Osteoblast (primary cell): Measurements from ENCODE around the gene KLHL3. TPM values are rescaled to one million over a fixed set of nuclear protein-coding genes. Genes with fewer than 3 reads are reported as not detected.

Experiments
- DNase-seq: peaks from one replicate; pipeline ENCODE4 v3.0.0; 2011; ENCODE audit warnings: low spot score, mixed read lengths; ENCODE audit not compliant: insufficient read length; ENCODE audit errors: missing footprints
- H2AFZ ChIP-seq: 2 replicates; pipeline ENCODE4 v1.6.0; 2011; ENCODE audit warnings: mild to moderate bottlenecking, low read length
- H3K27ac ChIP-seq: 2 replicates; pipeline ENCODE4 v1.5.1; 2011; ENCODE audit warnings: mild to moderate bottlenecking, low read depth, low read length, moderate library complexity
- H3K27me3 ChIP-seq: 2 replicates; pipeline ENCODE4 v1.6.0; 2012; ENCODE audit warnings: mild to moderate bottlenecking, control low read depth, inconsistent platforms, low read length, moderate library complexity; ENCODE audit not compliant: insufficient read depth
- H3K36me3 ChIP-seq: 2 replicates; pipeline ENCODE4 v1.5.1; 2011; ENCODE audit warnings: mild to moderate bottlenecking, low read length, control low read depth, moderate library complexity; ENCODE audit not compliant: insufficient read depth
- H3K4me1 ChIP-seq: 2 replicates; pipeline ENCODE4 v1.5.1; 2011; ENCODE audit warnings: mild to moderate bottlenecking, low read length, control low read depth, moderate library complexity; ENCODE audit not compliant: insufficient read depth
- H3K4me2 ChIP-seq: 2 replicates; pipeline ENCODE4 v1.6.0; 2011; ENCODE audit warnings: mild to moderate bottlenecking, low read length; ENCODE audit not compliant: insufficient read depth
- H3K4me3 ChIP-seq: fragments of 200-600 bp; sonication (generic); 3 replicates; pipeline ENCODE4 v1.5.1; 2012; ENCODE audit warnings: mild to moderate bottlenecking, low read length, inconsistent platforms; ENCODE audit not compliant: insufficient read depth
- H3K79me2 ChIP-seq: 2 replicates; pipeline ENCODE4 v1.6.0; 2012; ENCODE audit warnings: mild to moderate bottlenecking, low read length, control low read depth, inconsistent platforms; ENCODE audit not compliant: insufficient read depth
- H3K9me3 ChIP-seq: 2 replicates; pipeline ENCODE4 v1.5.1; 2011; ENCODE audit warnings: low read depth, low read length, control low read depth
- H4K20me1 ChIP-seq: 2 replicates; pipeline ENCODE4 v1.6.0; 2012; ENCODE audit warnings: mild to moderate bottlenecking, low read length, control low read depth; ENCODE audit not compliant: insufficient read depth
- total RNA-seq: library from RNA; depleted of rRNA; stranded (reverse); fragments of >200 nt; gene quantifications from 2 replicates; pipeline ENCODE4 v1.2.3, GENCODE V29; 2012
- TF ChIP-seq, protein P1 (sequence below): IDR thresholded peaks from 2 replicates; pipeline ENCODE4 v1.5.1; 2011; ENCODE audit warnings: mild to moderate bottlenecking, low read depth, low read length, moderate library complexity; ENCODE audit errors: extremely low read depth

KLHL3 gene
- total RNA-seq, 1 donor = 6.2 TPM

- Histone ChIP-seq H4K20me1 (no peaks in the 10 kb centered on the region), H3K4me2 (no peak overlapping the region), H3K4me3 (no peak overlapping the region), H3K27me3 (no peaks in the 10 kb centered on the region), H3K79me2 (no peaks in the 10 kb centered on the region), H3K36me3 (no peaks in the 10 kb centered on the region), H3K27ac (no peak overlapping the region), H3K4me1 (peaks cover 14% of the 10 kb centered on the region), H3K9me3 (no peaks in the 10 kb centered on the region), H2AFZ (no peak overlapping the region)
- TF ChIP-seq, protein P1, sequence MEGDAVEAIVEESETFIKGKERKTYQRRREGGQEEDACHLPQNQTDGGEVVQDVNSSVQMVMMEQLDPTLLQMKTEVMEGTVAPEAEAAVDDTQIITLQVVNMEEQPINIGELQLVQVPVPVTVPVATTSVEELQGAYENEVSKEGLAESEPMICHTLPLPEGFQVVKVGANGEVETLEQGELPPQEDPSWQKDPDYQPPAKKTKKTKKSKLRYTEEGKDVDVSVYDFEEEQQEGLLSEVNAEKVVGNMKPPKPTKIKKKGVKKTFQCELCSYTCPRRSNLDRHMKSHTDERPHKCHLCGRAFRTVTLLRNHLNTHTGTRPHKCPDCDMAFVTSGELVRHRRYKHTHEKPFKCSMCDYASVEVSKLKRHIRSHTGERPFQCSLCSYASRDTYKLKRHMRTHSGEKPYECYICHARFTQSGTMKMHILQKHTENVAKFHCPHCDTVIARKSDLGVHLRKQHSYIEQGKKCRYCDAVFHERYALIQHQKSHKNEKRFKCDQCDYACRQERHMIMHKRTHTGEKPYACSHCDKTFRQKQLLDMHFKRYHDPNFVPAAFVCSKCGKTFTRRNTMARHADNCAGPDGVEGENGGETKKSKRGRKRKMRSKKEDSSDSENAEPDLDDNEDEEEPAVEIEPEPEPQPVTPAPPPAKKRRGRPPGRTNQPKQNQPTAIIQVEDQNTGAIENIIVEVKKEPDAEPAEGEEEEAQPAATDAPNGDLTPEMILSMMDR = no peak
- no peak for DNase-seq
Measured at GRCh38 chr5:137667341-137667740, 68.5 kb downstream of the KLHL3 start.

DNA sequence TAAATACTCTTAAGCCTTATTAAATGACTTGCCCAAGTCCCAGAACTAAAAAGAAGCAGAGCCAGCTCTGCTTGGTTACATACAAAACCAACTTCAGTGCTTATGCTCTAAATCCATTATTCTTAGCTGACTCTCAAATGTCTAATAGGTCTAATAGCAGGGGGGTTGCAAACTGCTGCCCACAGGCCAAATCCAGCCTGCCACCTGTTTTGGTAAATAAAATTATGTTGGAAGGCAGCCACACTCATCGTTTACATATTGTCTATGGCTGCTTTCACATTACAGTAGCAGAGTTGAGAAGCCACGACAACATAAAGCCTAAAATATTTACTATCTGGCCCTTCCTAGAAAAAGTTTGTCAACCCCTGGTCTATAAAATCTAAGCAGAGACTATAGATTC lies 69.0 kb downstream of the KLHL3 start:
- no peak overlapping the region for H3K27ac ChIP-seq

GRCh38 chr5:137666461-137666850 lies 69.4 kb downstream of the KLHL3 start:
- no peaks in the 10 kb centered on the region for H3K36me3 ChIP-seq
- H3K27ac ChIP-seq = no peak overlapping the region
- no peaks in the 10 kb centered on the region for H3K79me2 ChIP-seq
- no peaks in the 10 kb centered on the region for H4K20me1 ChIP-seq
- H3K4me3 ChIP-seq = no peak overlapping the region
- peak overlapping the region; percentile 14 for H2AFZ ChIP-seq
- H3K27me3 ChIP-seq = no peaks in the 10 kb centered on the region
- H3K4me1 ChIP-seq = peaks cover 14% of the 10 kb centered on the region
- TF ChIP-seq, protein P1 = no peak
- DNase-seq = no peak
- H3K4me2 ChIP-seq = peak overlapping the region; percentile 50
- no peaks in the 10 kb centered on the region for H3K9me3 ChIP-seq

More for the DNA sequence above, 69.0 kb downstream of the KLHL3 start:
- Histone ChIP-seq H3K4me1 (peaks cover 14% of the 10 kb centered on the region), H3K79me2 (no peaks in the 10 kb centered on the region), H3K36me3 (no peaks in the 10 kb centered on the region), H3K9me3 (no peaks in the 10 kb centered on the region), H3K4me3 (no peak overlapping the region), H2AFZ (no peak overlapping the region), H3K4me2 (peak overlapping the region; percentile 50), H3K27me3 (no peaks in the 10 kb centered on the region), H4K20me1 (no peaks in the 10 kb centered on the region)
- no peak for DNase-seq
- TF ChIP-seq, protein P1 = no peak

GRCh38 chr5:137665678-137666460 lies 70.0 kb downstream of the KLHL3 start:
- H3K27ac ChIP-seq = no peak overlapping the region

More at GRCh38 chr5:137665678-137666460, 70.0 kb downstream of the KLHL3 start:
- Histone ChIP-seq H2AFZ (peak overlapping the region; percentile 14), H3K4me2 (peak overlapping the region; percentile 50), H3K36me3 (no peaks in the 10 kb centered on the region), H3K79me2 (no peaks in the 10 kb centered on the region), H3K9me3 (no peaks in the 10 kb centered on the region), H4K20me1 (no peaks in the 10 kb centered on the region), H3K27me3 (no peaks in the 10 kb centered on the region), H3K4me1 (peaks cover 14% of the 10 kb centered on the region), H3K4me3 (no peak overlapping the region)
- TF ChIP-seq, protein P1 = no peak
- no peak for DNase-seq
